Ureter (tissue), 1 donor: ENCODE measurements around the gene ANO10. TPM values are rescaled to one million over a fixed set of nuclear protein-coding genes. Genes with fewer than 3 reads are reported as not detected.
"Not testable (repeated sequence)": the region's sequence is repeated elsewhere in the genome, so short reads cannot be mapped to it uniquely, and the experiment has no call there.

Experiments used
- DNase-seq: peaks from one replicate; pipeline ENCODE4 v3.0.0-alpha.2; 2020; ENCODE audit warnings: low spot score
- total RNA-seq: library from RNA; stranded (reverse); gene quantifications from one replicate; pipeline ENCODE4 v1.2.4, GENCODE V29; 2023
- donor health status: DM: yes; HTN: yes; CAD: no.

ANO10 gene
- total RNA-seq, 1 donor from 2014 or later, result 38.0 TPM

DNA sequence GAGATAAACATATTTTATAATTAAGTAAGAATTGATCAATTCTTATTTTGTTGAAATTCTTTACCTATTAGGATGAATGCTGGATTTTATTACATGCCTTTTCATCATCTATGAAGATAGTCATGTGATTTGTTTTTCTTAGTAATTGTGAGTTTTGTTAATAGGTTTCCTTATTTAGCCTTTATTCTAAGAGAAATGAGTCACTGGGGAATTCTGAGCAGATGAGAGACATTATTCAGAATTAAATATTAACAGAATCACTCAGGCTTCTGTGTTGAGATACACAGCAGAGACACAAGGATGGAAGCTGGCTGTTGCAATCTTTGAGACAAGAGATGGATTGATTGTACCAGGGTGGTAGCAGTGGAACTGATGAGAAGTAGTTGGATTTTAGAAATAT lies 7.4 kb upstream of the ANO10 start:
- no peak for DNase-seq

- no peak for DNase-seq
Measured at GRCh38 chr3:43627360-43627759, 5.5 kb upstream of the ANO10 start.

GRCh38 chr3:43624619-43625305 lies 3.0 kb upstream of the ANO10 start:
- DNase-seq, result no peak

GRCh38 chr3:43620831-43621655 lies 768 bp downstream of the ANO10 start:
- DNase-seq, result no peak

DNA sequence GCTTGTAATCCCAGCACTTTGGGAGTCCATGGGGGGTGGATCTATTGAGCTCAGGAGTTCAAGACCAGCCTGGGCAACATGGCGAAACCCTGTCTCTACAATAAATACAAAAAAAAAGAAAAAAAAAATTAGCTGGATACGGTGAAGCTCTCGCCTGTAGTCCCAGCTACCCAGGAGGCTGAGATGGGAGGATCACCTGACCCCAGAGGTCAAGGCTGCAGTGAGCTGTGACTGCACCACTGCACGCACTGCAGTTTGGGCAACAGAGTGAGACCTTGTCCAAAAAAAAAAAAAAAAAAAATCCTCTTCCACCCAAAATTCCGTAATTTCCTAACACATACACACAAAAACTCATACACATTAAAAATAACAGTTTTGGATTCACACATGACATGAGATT lies 2.2 kb downstream of the ANO10 start:
- DNase-seq, result no peak

DNA sequence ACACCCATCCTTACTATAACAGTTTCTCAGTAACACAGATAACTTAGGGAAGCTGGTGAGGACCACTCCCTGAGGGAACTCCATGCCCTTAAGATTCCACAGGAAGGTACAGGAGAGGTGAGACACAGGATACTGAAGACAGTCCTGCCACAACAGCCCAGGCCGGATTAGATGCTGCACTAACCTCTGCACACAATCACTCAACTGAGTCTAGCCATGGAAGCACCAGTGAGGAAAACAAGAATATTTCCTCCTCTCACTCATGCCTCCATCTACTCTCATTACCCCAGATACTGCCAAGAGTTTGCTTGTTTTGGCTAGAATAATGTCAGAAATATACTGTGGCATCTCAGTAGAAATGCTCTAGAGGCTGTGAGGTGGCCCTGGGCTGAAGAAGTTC lies 3.7 kb downstream of the ANO10 start:
- no peak for DNase-seq

DNA sequence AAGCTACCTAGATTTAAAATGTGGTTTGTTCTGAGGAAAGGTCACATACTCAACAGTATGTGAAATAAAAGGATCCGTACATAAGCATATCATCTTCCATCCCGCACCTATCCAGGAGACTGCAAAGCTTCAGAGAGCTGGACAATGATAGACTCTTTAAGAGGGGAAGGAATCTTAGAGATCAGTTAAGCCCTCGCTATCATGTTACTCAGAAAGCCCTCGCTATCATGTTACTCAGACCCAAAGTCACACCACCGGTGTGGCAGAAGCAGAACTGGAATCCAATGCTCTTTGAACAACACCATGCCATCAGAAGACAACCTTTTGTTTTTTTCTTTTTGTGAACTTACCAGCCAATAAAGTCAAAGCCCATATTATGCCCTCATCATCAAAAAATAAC lies 5.8 kb downstream of the ANO10 start:
- no peak for DNase-seq

DNA sequence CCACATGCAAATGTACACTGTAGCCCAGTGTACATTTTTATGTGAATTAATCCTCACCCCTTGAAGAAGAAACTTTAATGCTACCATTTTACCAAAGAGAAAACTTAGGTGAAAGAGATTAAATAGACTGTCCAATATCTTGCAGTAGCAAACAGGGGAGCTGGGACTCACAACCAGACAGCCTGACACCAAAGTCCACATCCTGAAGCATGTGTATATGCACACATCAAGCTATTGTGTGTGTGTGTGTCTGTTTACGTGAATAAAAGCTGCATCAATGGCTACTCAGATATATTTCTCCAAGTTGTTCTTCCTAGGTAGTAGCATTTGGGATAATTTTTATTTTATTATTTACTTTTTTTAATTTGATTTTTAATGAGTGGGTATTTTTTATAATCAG lies 6.7 kb downstream of the ANO10 start:
- DNase-seq, result no peak

DNA sequence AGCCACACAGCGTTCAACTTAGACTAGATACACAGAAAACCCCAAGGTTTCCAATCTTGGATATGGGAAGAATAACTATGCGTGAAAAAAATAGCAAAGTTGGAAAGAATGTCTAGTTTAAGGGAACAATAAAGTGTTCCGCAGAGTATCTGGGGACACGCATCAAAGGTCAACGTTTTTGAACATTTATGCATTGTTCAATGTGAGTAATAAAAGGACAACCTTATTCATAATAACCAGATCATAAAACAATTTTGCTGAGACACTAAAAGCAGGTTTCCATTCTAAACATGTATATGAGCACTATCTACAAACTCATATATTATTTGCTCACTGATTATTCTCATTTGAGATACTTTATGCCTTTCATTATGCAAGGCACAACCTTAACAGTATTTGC lies 7.8 kb downstream of the ANO10 start:
- no peak for DNase-seq

- DNase-seq, result no peak
Measured at GRCh38 chr3:43612419-43612818, 9.4 kb downstream of the ANO10 start.

- DNase-seq, result no peak
Measured at GRCh38 chr3:43609406-43609805, 12.4 kb downstream of the ANO10 start.

DNA sequence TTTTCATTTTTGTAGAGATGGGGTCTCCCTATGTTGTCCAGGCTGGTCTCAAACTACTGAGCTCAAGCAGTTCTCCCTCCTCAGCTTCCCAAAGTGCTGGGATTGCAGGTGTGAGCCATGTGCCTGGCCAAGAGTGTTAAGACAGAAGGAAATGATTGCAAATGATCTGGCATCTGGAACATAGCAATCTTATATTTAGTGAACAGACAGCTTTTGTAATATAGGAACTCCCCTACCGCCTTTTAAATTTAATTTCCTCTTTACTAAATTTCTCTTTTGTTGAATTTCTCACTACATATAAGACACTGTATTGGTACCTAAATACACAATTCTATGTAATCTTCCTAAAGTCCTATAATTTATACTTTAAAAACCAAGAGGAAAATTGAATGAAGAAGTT lies 13.1 kb downstream of the ANO10 start:
- no peak for DNase-seq

DNA sequence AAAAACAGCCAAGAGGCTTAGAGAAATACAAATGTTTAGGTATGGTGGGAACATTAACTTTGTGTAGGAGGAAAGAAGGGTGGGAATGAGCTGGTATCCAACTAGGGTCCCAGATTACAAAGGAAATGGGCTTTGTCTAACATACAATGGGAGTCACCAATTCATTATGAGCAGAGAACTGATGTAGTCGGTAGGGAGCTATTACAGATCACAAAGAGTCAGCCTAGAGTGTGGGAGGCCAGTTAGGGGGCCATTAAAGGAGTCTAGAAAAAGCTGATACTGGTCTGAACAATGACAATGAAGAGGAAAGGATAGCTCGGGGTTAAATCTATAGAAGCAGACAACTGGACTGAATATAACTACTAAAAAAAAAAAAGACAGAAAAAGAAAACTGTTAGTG lies 15.5 kb downstream of the ANO10 start:
- DNase-seq, result no peak

DNA sequence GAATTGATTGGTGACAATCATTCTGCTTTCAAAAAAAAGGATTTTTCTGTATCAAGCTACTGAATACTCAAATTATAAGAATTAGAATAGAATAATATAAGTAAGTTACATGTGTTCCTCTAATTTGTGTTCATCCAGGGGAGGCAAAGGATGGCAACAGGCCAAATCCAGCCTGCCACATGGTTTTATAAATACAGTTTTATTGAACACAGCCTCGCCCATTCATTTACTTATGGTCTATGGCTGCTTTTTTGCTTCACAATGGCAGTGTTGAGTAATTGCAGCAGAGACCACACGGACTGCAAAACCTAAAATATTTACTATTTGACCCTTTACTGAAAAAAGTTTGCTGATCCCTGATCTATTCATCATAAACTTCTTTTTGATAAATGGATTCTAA lies 21.9 kb downstream of the ANO10 start:
- not testable (repeated sequence) for DNase-seq

DNA sequence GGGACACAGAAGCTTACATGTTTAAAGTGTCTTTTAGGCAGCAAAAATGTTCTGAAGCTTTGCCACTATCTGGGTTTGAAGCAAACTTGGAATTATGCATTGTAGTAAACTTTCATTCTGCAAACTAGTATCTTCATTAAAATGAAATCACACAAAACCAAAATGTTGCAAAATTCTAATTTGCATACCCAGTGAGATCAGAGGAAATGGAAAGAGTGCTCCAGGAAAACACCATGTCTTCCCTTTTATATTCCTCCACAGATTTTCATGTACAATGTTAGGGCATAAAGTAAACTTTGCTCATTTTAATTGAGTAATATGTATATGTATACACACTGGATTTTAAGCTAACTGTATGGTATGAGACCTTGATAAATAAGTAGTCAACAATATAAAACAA lies 23.9 kb downstream of the ANO10 start:
- DNase-seq, result no peak

DNA sequence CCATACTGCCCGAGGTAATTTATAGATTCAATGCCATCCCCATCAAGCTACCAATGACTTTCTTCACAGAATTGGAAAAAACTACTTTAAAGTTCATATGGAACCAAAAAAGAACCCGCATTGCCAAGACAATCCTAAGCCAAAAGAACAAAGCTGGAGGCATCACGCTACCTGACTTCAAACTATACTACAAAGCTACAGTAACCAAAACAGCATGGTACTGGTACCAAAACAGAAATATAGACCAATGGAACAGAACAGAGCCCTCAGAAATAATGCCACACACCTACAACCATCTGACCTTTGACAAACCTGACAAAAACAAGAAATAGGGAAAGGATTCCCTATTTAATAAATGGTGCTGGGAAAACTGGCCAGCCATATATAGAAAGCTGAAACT lies 25.6 kb downstream of the ANO10 start:
- not testable (repeated sequence) for DNase-seq

DNA sequence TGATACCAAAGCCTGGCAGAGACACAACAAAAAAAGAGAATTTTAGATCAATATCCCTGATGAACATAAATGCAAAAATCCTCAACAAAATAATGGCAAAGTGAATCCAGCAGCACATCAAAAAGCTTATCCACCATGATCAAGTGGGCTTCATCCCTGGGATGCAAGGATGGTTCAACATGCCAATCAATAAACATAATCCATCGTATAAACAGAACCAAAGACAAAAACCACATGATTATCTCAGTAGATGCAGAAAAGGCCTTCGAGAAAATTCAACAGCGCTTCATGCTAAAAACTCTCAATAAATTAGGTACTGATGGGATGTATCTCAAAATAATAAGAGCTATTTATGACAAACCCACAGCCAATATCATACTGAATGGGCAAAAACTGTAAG lies 26.5 kb downstream of the ANO10 start:
- DNase-seq, result not testable (repeated sequence)

DNA sequence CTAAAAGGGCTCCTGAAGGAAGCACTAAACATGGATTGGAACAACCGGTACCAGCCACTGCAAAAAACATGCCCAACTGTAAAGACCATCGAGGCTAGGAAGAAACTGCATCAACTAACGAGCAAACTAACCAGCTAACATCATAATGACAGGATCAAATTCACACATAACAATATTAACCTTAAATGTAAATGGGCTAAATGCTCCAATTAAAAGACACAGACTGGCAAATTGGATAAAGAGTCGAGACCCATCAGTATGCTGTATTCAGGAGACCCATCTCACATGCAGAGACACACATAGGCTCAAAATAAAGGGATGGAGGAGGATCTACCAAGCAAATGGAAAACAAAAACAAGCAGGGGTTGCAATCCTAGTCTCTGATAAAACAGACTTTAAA lies 28.2 kb downstream of the ANO10 start:
- not testable (repeated sequence) for DNase-seq

DNA sequence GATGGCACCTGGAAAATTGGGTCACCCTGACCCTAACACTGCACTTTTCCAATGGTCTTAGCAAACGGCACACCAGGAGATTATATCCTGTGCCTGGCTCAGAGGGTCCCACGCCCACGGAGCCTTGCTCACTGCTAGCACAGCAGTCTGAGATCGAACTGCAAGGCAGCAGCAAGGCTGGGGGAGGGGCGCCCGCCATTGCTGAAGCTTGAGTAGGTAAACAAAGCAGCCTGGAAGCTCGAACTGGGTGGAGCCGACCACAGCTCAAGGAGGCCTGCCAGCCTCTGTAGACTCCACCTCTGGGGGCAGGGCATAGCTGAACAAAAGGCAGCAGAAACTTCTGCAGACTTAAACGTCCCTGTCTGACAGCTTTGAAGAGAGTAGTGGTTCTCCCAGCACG lies 29.9 kb downstream of the ANO10 start:
- not testable (repeated sequence) for DNase-seq

DNA sequence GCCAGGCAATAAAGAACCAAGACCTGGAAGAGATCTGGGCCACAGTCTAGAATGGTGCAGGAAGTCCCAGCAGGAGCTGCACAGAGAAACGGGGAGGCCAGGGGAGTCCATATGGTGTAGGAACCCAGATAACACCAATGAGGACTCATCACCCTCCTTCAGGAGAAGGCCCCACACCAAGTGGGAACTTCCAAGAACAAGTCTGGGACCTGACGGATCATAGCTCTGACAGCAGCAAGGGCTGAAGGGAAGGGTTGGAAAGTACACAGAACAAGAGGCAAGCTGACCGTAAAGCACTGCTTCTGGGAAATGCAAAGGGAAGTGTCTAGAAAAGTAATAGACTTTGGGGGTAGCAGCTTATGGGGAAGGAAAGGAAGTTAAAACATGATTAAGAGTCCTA lies 34.5 kb downstream of the ANO10 start:
- no peak for DNase-seq

DNA sequence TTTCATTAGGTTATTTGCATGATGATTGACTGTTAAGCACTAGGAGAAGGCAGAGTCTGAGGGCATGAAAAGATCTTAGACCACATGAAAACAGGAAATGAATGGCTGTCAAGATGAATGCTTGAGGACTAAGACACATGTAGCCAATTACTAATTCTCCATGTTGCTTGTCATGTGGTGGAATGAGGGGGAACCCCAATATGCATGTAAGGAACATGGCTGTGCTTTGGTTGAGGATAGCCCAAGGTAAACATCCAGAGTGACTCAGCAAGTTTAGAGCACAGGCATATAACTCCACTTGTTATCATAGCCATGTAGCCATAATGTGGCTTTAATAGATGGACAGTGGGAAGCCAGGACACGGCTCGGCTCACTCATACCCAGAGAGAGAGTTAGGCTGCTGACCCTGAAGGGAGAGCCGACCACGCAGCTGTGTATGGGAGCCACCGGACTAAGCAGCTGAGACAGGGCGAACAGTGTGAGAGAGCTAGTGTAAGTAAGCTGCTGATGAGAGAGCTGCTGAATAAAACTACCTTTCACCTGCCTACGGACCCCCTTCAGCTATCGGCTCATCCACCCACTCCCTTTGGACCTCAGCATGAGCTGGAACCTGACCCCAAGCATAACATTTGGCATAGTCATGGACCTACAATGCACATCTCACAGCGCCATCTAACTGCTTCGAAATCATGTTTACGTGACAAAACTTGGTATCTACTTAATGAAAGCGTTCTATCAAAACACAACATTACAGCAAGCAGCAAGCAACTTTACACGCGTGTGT lies 37.6 kb downstream of the ANO10 start:
- DNase-seq, result no peak

DNA sequence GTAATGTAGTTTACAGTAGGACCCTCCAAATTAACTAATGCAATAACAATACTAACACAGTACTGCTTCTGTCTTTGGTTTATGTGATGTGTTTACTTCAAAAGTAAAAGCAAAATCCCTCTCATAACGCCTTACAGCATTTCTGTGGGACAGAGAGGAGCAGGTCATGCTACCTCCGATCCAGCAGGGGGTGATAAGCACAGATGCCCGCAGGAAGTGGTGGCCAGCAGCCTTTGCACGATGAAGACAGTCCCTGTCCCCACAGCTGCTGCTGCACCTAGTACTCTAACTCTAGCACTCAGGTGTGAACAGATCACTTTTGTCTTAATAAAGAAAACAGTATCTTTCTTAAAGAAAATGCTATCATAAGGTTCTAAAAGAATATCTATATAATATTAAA lies 38.3 kb downstream of the ANO10 start:
- DNase-seq, result no peak

DNA sequence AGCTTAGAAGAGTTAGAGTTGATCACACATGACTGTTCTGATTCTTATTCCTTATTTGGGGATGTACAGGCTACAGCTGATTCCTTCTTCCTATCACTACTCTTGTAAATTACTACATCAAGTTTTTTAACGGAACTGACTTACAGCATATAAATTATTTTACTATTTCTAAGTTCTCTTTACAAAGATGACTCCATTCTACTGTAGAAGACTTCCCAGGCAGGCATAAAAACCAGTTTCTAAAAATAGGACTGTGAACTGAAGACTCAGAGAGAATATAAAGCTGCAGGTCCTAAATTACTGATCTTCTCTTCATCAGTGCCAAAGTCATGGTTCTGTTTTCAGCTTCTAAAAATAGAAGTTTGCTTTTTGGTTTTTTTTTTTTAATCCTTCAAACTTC lies 38.9 kb downstream of the ANO10 start:
- no peak for DNase-seq
